ENCODE data around the gene FOCAD. TPM values are rescaled to one million over a fixed set of nuclear protein-coding genes. Genes with fewer than 3 reads are reported as not detected.

Gene FOCAD
- total RNA-seq, 1 experiment from 2014 or later = 40.7 TPM

- TF ChIP-seq REST (IDR thresholded peaks at IDR 0.05; ENCODE audit: low read depth) (no peak), JUND (IDR thresholded peaks at IDR 0.05) (no peak), ZFX (IDR thresholded peaks at IDR 0.05) (no peak), YY1 (IDR thresholded peaks at IDR 0.05; ENCODE audit: extremely low read depth, insufficient replicate concordance, low read depth, low read length) (no peak), TCF7L2 (IDR thresholded peaks at IDR 0.05; ENCODE audit: borderline replicate concordance, extremely low read depth, insufficient read depth, insufficient read length) (no peak), CTCF (IDR thresholded peaks at IDR 0.05 in 2 of 3, conservative IDR thresholded peaks at IDR 0.05 in 1 of 3; ENCODE audit: borderline replicate concordance in 1 of 3, insufficient read depth in 1 of 3, low read depth in 2 of 3, low read length in 2 of 3) (no peak), POLR2A (IDR thresholded peaks at IDR 0.05; ENCODE audit: borderline replicate concordance, extremely low read depth, insufficient read depth, insufficient read length) (no peak), EZH2phosphoT487 (IDR thresholded peaks at IDR 0.05; ENCODE audit: borderline replicate concordance) (no peak), ATF3 (IDR thresholded peaks at IDR 0.05) (no peak), POLR2AphosphoS5 (IDR thresholded peaks at IDR 0.05; ENCODE audit: low read depth, low read length) (no peak), SIN3A (IDR thresholded peaks at IDR 0.05; ENCODE audit: low read depth) (no peak), MAX (IDR thresholded peaks at IDR 0.05) (no peak), ZNF274 (IDR thresholded peaks at IDR 0.05; ENCODE audit: low read depth, low read length) (no peak), SRF (IDR thresholded peaks at IDR 0.05; ENCODE audit: low read depth) (no peak)
- no peaks in the 10 kb centered on the region for H3K27me3 ChIP-seq (ENCODE audit: insufficient read depth, low read length)
- no peak overlapping the region for H3K9ac ChIP-seq (ENCODE audit: low read length)
- no peaks in the 10 kb centered on the region for H3K9me3 ChIP-seq (ENCODE audit: control insufficient read depth in 1 of 2, insufficient read depth in 1 of 2, low read depth in 1 of 2, low read length in 2 of 2)
- ATAC-seq (no peak), DNase-seq (ENCODE audit: low read depth, low spot score) (no peak)
- H2AFZ ChIP-seq (ENCODE audit: low read depth, low read length, poor library complexity, severe bottlenecking) = no peak overlapping the region
- H3K4me2 ChIP-seq (ENCODE audit: low read length) = no peak overlapping the region
- H3K9me2 ChIP-seq (ENCODE audit: insufficient read depth) = no peaks in the 10 kb centered on the region
- H3K79me2 ChIP-seq (ENCODE audit: insufficient read depth, low read length) = no peaks in the 10 kb centered on the region
- no peaks in the 10 kb centered on the region for H3K36me3 ChIP-seq (ENCODE audit: control insufficient read depth in 1 of 2, insufficient read depth in 2 of 2, low read length in 2 of 2)
- ChIA-PET RAD21 (ENCODE audit: low non-redundant PET in 1 of 2, low total read pairs in 2 of 2, uncharacterized antibody in 2 of 2, unreplicated experiment in 2 of 2) (no interaction called here), CTCF (no interaction called here), POLR2A (no interaction called here)
- intact Hi-C loops (cut with micrococcal nuclease) = no loop called here
- H4K20me1 ChIP-seq (ENCODE audit: insufficient read depth) = no peaks in the 10 kb centered on the region
- no TSS peak for BruUV-seq (replicated peaks)
- H3K4me1 ChIP-seq (ENCODE audit: control insufficient read depth in 1 of 2, insufficient read depth in 2 of 2, low read length in 2 of 2) = no peaks in the 10 kb centered on the region
- H3K27ac ChIP-seq (ENCODE audit: low read depth, low read length) = no peak overlapping the region
- no peak overlapping the region for H3K4me3 ChIP-seq (replicated peaks in 1 of 2; ENCODE audit: low read depth in 1 of 2, low read length in 2 of 2)
These were observed 97.0 kb downstream of the FOCAD start for GRCh38 chr9:20781092-20781491.

Data from HCT116 (cell line).